ENCODE results near the gene FITM1. TPM values are rescaled to one million over a fixed set of nuclear protein-coding genes. Genes with fewer than 3 reads are reported as not detected.
"Not testable (repeated sequence)": the region's sequence is repeated elsewhere in the genome, so short reads cannot be mapped to it uniquely, and the experiment has no call there.

The FITM1 gene
- polyA plus RNA-seq, 10 donors, result 68.5 to 142 (median 118) TPM

DNA sequence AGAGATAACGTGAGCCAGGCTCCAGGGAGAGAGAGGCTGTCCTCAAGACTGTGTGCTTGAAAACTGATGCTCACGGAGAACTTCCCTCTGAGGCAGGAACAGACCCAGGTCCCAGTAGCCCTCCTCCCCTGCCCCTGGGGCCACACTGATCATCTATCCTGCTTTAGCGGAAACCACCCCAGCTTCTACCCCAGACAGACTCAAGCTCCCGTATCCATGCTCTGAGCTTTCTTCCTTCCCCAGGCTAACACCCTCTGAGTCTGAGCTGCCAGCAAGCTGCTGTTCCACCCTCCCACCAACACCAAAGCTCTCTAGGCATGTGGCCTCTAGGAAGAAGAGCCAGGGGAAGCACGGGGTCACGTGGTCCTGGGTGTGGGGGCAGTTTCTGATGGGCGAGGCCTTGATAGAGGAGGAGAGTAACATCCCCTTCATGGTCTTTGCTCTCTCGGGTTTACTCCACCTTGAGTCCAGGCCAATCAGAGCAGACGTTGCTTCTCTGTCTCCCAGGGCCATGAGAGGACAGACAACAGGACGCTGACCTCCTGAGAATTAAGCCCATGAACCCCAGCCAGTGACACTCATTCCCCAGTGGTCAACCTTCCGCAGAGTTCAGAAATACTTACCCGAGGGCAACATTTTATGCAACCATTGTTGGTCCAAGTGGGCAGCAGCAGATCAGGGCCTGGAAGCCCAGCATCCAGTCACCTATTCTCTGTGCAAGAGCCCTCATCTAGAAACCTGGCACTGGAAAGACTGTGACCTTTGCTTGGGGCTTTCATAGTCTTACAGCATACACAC, 35.0 kb upstream of the FITM1 start:
- peak in 1 of 3 donors; percentile 33 for DNase-seq

DNA sequence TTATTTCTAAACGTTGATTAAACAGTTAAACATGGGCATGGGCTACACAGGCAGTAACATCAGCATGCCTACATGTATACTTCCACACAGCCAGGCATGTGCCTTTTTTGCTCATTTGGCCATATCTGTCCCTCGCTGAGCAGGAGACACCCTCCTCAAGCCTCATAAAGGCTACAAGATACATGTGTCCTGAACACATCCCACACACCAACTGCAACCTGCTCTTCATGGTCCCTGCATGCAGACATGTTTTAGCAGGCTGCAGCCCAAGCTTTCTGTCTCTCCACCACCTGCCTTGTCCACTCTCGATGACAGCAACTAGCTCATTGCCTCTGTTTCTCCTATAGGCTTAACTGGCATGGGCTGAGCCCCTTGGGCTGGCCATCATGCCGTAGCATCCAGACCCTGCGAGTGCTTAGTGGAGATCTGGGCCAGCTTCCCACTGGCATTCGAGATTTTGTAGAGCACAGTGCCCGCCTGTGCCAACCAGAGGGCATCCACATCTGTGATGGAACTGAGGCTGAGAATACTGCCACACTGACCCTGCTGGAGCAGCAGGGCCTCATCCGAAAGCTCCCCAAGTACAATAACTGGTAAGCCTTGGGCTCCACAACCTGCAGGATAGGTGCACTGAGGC, 33.8 kb upstream of the FITM1 start:
- no peak for DNase-seq

- no peak for DNase-seq
These were observed 32.1 kb upstream of the FITM1 start for GRCh38 chr14:24098229-24098926.

DNA sequence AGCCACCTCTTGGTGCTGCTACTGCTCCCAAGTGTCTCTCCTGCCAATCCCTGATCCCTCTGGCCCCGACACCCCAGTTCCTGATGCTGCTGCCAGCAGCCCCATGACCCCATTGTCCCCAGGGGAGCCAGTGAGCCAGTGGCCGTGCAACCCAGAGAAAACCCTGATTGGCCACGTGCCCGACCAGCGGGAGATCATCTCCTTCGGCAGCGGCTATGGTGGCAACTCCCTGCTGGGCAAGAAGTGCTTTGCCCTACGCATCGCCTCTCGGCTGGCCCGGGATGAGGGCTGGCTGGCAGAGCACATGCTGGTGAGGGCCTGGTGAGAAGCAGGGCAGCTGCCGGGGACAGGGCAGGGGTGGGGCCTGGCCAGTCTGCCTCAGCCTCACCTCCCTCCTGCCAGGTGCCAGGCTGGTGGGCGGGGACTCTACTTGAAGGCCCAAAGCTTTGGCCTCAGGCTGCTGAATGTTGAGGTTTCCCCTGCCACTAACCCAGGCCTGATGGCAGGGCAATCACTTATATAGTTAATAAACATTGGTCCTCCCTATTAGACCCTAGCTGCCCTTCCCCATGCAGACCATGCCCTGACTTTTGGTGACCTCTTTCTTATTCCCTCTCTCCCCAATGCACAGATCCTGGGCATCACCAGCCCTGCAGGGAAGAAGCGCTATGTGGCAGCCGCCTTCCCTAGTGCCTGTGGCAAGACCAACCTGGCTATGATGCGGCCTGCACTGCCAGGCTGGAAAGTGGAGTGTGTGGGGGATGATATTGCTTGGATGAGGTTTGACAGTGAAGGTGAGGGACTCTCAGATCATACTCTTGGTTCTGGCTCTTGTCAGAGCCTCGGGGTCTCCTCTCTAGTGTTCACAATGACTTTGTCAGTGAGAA, 31.3 kb upstream of the FITM1 start:
- DNase-seq, result no peak

GRCh38 chr14:24100197-24100981, 30.1 kb upstream of the FITM1 start:
- DNase-seq, result no peak

GRCh38 chr14:24100982-24101494, 29.4 kb upstream of the FITM1 start:
- DNase-seq, result no peak

DNA sequence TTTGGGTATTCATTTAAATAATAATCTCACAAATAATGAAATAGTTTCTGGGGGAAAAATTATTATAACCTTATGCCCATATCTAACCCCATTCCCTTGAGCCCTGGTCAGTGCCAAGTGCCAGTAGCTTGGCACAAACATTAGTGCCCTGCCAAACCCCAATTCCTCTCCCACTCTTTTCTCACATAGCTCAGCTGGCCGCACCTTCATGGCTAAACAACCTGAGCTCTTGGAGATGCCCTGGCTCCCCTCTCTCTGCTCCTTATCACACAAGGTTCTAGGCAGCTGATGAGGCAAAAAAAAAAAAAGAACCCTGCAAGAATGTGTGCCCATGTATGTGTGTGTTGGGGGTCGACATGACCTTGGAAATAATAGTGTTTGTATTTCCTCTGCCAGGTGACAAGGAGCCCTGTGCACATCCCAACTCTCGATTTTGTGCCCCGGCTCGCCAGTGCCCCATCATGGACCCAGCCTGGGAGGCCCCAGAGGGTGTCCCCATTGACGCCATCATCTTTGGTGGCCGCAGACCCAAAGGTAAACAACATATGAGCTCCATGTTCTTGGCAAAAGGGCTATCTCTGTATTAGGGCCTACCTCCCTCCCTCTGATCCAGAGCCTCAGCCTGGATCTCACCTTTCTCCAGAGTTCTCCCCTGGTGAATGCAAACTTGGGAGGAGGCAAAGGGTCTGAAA, 28.0 kb upstream of the FITM1 start:
- DNase-seq, result no peak

GRCh38 chr14:24103451-24103850, 27.0 kb upstream of the FITM1 start:
- DNase-seq, result no peak

- DNase-seq, result not testable (repeated sequence)
These were observed 24.7 kb upstream of the FITM1 start for GRCh38 chr14:24105609-24106239.

DNA sequence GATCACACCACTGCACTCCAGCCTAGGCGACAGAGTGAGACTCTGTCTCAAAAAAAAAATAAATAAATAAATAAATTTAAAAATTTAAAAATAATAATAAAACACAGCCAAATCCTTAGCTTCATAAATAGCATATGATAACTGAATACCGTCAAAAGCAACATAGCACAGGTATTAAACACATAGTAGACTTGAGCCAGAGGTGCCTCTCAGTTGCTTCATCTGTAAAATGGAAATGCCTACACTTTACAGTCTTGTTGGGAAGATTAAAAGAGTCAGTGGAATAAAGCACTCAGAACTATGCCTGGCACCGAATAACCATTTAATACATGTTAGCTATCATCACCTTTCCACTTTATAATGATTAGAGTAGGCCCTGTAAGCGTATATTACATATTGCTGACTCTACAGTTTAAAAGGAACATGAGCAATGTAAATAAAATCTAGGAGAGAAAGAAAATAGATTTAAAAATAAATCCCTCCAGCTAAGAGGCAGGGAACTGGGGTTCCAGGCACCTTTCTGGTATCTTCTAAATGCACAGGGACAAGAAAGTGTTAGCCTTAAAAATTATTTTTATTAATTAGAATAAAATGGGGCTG, 23.7 kb upstream of the FITM1 start:
- no peak for DNase-seq

DNA sequence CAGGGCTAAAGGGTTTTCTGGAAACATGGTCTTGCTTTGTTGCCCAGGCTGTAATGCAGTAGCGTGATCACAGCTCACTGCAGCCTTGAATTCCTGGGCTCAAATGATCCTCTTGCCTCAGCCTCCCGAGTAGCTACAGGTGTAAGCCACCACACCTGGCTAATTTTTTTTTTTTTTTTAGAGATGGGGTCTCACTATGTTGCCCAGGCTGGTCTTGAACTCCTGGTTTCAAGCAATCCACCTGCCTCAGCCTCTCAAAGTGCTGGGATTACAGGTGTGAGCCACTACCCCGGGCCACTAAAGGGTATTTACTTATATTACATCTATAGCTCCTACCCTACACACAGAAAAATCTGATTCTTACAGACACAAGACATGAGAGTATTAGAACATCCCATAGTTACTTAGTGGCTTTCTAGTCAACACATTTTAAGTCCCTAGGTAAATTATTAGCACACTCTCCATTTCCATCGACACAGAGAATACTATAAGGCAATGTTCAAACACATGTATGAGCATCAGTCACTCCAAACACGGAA, 22.1 kb upstream of the FITM1 start:
- DNase-seq, result no peak

DNA sequence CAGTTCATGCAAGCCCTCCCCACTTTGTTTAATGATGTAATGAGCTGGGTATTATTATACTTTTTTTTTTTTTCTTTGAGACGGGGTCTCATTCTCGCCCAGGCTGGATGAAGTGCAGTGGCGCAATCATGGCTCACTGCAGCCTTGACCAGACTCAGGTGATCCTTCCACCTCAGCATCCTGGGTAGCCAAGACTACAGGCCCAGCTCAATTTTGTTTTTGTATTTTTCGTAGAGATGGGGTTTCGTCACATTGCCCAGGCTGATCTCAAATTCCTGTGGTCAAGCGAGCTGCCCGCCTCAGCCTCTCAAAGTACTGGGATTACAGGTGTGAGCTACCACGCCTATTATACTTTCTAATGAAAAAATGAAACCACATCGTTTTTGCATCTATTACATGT, 20.4 kb upstream of the FITM1 start:
- no peak for DNase-seq

- no peak for DNase-seq
These were observed 19.9 kb upstream of the FITM1 start for GRCh38 chr14:24110523-24110922.

- DNase-seq, result no peak
These were observed 17.1 kb upstream of the FITM1 start for GRCh38 chr14:24113379-24113800.

- peak; percentile 87 to 95 (median 89) for DNase-seq
These were observed 16.5 kb upstream of the FITM1 start for GRCh38 chr14:24113801-24114531.

DNA sequence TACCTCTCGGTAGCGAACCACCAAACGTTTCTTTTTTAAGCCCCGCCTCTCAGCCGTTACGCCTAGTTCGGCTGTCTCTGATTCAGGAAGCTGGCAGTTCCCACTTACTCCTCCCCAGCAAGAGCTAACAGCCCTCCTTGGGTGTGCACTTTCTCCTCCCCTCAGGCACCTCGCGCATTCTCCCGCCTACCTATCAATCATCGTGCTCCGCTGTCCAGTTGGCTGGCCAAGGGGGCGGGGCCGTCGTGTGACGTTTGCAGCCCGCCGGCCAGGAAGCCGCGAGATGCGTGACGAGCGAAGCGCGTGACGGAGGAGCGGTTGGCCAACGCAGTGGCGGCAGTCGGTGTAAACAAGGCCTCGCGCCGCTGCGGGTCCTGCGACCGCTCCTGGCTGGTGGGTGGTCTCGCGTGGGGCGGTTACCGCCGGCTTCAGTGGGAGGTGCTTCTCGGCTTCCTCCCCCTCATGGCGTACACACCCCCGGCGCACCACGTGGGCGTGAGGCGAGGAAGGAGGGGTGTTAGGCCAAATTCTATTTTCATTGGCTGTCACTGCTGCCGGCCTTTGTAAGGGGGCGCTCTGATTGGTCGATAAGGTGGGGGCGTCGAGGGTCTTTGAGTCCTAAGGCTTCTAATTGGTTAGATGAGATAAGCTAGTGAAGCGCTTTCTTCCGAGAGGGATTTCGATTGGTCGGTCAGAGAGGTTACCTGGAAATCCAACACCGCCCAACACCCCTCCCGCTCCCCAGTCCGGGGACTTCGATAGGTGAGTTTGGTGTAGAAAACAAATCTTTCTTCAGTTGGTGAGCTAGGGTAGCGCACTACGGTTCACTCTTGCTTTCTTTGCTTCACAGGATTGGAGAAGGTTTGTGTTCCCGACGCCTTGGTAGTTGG, 15.7 kb upstream of the FITM1 start, which contains the start of the genes DCAF11 and NRL:
Gene DCAF11, plus strand, starts transcription at position 246 of the 890 bp plus-strand sequence. CDS start 818 bp downstream, outside the sequence.
Gene NRL, minus strand, starts transcription at position 418 of the 890 bp plus-strand sequence. CDS start 32,101 bp downstream, outside the sequence.
- DNase-seq, result peak; percentile 99 to 100 (median 100)
